Neutrophil (primary cell): Measurements from ENCODE around the gene C1QB.
"Not testable (repeated sequence)": the region's sequence is repeated elsewhere in the genome, so short reads cannot be mapped to it uniquely, and the experiment has no call there.

ENCODE experiments used
- H3K27ac ChIP-seq: fragments of 200-600 bp; sonication (generic); 2 replicates; pipeline ENCODE4 v1.5.1; 2016; ENCODE audit warnings: mild to moderate bottlenecking, moderate library complexity
- H3K27me3 ChIP-seq: fragments of 200-600 bp; sonication (generic); 2 replicates; pipeline ENCODE4 v1.6.0; 2016; ENCODE audit warnings: mild to moderate bottlenecking
- H3K36me3 ChIP-seq: fragments of 200-600 bp; sonication (generic); 2 replicates; pipeline ENCODE4 v1.5.1; 2017
- H3K4me1 ChIP-seq, 2 experiments: fragments of 200-600 bp in 1 of 2; sonication (generic) in 1 of 2; 1 replicate in 1 of 2; 2 replicates in 1 of 2; pipeline versions ENCODE4 v1.5.1 to v1.6.1; 2013 to 2016; ENCODE audit warnings: low read depth in 1 of 2, low read length in 1 of 2, mild to moderate bottlenecking in 1 of 2, moderate library complexity in 1 of 2; ENCODE audit not compliant: control insufficient read depth in 1 of 2, insufficient read depth in 1 of 2
- H3K4me3 ChIP-seq, 2 experiments: fragments of 200-600 bp in 1 of 2; sonication (generic) in 1 of 2; 1 replicate in 1 of 2; 2 replicates in 1 of 2; pipeline ENCODE4 v1.5.1; 2013 to 2016; ENCODE audit warnings: low read depth in 1 of 2, low read length in 1 of 2, mild to moderate bottlenecking in 1 of 2, moderate library complexity in 1 of 2
- H3K9me3 ChIP-seq: fragments of 200-600 bp; sonication (generic); 2 replicates; pipeline ENCODE4 v1.5.1; 2016
- TF ChIP-seq, protein P1 (sequence below): fragments of 200-600 bp; sonication (generic); IDR thresholded peaks from 2 replicates; pipeline ENCODE4 v1.5.1; 2016; ENCODE audit warnings: antibody characterized with exemption

C1QB gene

DNA sequence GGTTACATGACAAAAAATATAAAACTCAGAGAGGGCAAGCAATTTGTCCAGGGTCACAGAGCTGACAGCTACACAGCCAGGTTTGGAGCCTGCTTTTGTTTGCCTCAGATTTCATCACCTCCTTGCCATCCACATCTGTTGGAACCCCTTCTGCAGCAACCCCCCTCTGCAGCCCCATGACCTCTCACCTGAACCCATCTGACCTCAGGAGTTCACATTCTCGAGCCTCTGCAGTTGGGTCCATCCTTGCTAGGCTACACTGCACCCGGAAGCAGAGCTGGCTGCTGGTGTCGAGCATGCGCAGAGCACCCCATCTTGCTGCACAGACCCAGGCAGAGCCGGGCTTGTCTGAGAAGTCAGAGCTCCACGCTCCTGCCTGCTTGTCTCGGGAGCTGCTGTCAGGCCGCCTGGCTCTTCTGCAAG lies 10.0 kb downstream of the C1QB start:
- H3K36me3 ChIP-seq: no peaks in the 10 kb centered on the region
- no peaks in the 10 kb centered on the region for H3K4me1 ChIP-seq
- H3K9me3 ChIP-seq: no peaks in the 10 kb centered on the region
- TF ChIP-seq, protein P1, sequence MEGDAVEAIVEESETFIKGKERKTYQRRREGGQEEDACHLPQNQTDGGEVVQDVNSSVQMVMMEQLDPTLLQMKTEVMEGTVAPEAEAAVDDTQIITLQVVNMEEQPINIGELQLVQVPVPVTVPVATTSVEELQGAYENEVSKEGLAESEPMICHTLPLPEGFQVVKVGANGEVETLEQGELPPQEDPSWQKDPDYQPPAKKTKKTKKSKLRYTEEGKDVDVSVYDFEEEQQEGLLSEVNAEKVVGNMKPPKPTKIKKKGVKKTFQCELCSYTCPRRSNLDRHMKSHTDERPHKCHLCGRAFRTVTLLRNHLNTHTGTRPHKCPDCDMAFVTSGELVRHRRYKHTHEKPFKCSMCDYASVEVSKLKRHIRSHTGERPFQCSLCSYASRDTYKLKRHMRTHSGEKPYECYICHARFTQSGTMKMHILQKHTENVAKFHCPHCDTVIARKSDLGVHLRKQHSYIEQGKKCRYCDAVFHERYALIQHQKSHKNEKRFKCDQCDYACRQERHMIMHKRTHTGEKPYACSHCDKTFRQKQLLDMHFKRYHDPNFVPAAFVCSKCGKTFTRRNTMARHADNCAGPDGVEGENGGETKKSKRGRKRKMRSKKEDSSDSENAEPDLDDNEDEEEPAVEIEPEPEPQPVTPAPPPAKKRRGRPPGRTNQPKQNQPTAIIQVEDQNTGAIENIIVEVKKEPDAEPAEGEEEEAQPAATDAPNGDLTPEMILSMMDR: no peak
- no peak overlapping the region for H3K27ac ChIP-seq
- H3K4me3 ChIP-seq: no peak overlapping the region
- no peaks in the 10 kb centered on the region for H3K27me3 ChIP-seq

DNA sequence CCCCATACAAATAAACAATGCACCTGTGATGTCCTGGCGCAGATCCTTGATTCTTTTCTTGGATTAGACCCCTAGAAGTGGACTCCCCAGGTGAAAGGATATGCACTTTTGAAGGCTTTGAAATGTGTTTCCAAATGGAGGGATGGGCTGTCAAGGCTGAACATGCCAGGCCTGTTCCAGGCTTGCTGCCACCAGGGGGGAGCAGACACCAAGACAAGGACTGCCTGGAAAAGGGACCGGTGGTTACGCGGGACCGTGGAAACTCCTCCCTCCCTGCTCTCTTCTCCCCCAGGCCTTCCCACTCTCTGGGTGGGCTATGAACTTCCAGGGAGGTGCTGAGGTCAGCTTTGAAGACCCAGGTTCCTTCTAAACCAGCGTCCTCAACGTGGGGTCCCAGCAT lies 12.7 kb downstream of the C1QB start:
- H3K36me3 ChIP-seq: no peaks in the 10 kb centered on the region
- peaks cover 2% of the 10 kb centered on the region for H3K27me3 ChIP-seq
- no peaks in the 10 kb centered on the region for H3K4me1 ChIP-seq
- TF ChIP-seq, protein P1: no peak
- H3K9me3 ChIP-seq: no peaks in the 10 kb centered on the region
- H3K27ac ChIP-seq: no peak overlapping the region
- H3K4me3 ChIP-seq: no peak overlapping the region

DNA sequence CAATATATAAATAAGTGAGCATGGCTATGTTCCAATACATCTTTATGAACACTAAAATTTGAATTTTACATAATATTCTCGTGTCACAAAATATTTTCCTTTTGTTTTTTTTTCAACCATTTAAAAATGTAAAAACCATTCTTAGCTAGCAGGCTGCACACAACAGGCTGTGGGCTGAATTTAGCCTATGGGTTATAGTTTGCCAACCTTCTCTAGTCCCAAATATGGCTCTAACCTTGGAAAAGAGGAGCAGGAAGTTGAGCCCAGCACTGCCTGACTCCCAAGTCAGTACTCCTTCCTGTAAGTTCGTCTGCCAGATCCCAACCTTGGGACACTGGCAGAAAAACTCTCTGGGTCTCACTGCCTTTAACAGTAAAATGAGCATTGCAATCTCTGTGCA lies 13.4 kb downstream of the C1QB start:
- no peaks in the 10 kb centered on the region for H3K4me1 ChIP-seq
- H3K27ac ChIP-seq: no peak overlapping the region
- no peaks in the 10 kb centered on the region for H3K9me3 ChIP-seq
- H3K27me3 ChIP-seq: peaks cover 7% of the 10 kb centered on the region
- no peak overlapping the region for H3K4me3 ChIP-seq
- TF ChIP-seq, protein P1: no peak
- no peaks in the 10 kb centered on the region for H3K36me3 ChIP-seq

DNA sequence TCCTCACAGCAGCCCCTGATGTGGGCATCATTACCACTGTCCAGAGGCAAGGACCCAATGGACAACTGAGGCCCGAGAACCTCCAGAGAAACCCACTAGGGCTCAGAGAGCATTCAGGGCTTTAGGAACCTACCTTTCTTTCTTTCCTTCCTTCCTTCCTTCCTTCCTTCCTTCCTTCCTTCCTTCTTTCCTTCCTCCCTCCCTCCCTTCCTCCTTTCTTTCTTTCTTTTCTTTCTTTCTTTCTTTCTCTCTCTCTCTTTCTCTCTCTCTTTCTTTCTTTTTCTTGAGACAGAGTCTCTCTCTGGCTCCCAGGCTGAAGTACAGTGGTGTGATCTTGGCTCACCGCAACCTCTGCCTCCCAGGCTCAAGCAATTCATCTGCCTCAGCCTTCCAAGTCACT lies 15.8 kb downstream of the C1QB start:
- peaks cover 32% of the 10 kb centered on the region for H3K27me3 ChIP-seq
- not testable (repeated sequence) for H3K4me3 ChIP-seq, H3K27ac ChIP-seq, H3K36me3 ChIP-seq, H3K4me1 ChIP-seq, H3K9me3 ChIP-seq

DNA sequence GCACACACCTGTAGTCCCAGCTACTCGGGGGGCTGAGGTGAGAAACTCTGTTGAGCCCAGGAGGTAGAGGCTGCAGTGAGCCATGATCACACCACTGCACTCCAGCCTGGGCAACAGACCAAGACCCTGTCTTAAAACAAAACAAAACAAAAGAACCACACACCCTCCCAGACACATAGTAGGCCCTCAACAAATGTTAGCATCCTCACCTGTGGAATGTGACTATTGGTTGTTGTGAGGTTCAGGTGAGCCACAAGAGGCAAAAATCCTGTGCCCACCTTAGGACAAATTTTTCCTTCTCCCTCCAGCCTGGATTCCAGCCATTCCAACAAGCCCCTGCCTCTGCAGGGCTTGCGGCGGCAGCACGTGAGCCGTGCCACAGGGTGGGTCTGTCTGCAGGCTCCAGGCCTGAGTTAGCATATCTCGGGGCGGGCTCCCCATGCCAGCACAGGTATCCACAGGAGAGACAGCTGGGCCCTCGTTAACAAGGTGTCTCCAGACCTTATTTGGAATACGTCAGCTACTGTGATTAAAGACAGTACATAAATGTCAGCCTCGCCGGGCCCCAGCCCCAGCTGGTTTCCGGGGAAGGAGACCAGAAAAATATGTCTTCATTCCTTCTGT lies 17.4 kb downstream of the C1QB start:
- Histone ChIP-seq H3K4me1 (no peaks in the 10 kb centered on the region), H3K36me3 (no peaks in the 10 kb centered on the region), H3K4me3 (no peak overlapping the region), H3K9me3 (no peaks in the 10 kb centered on the region), H3K27ac (no peak overlapping the region), H3K27me3 (peaks cover 44% of the 10 kb centered on the region)
- TF ChIP-seq, protein P1: no peak

DNA sequence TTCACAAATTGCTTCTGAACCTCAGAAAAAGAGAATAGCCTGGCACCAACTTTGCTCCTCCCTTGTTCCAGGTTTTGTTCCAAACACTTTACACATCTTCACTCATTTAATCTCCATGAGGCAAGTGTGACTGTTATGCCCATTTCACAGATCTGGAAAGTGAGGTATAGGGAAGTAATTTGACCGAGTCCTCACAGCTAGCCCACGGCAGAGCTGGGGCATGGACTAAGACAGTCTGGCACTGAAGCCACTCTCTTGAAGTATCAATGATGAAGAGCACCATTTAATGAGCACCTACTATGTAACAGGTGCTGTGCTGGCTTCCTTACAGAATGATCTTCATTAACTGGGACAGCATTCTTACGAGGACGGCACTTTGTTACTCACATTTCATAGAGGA lies 19.0 kb downstream of the C1QB start:
- Histone ChIP-seq H3K36me3 (no peaks in the 10 kb centered on the region), H3K27ac (no peak overlapping the region), H3K27me3 (peaks cover 44% of the 10 kb centered on the region), H3K9me3 (no peaks in the 10 kb centered on the region), H3K4me1 (no peaks in the 10 kb centered on the region), H3K4me3 (no peak overlapping the region)
- TF ChIP-seq, protein P1: no peak
